ENCODE measurements around the gene TSPO2. TPM values are rescaled to one million over a fixed set of nuclear protein-coding genes. Genes with fewer than 3 reads are reported as not detected.

The TSPO2 gene
- total RNA-seq, 1 donor from 2014 or later: not detected

- Mint-ChIP-seq H3K4me3 (ENCODE audit: unreplicated experiment) (peak overlapping the region; percentile 97), H3K36me3 (ENCODE audit: unreplicated experiment) (peaks cover 4% of the 10 kb centered on the region), H3K27me3 (ENCODE audit: unreplicated experiment) (peaks cover 11% of the 10 kb centered on the region), H3K9me3 (ENCODE audit: unreplicated experiment) (peaks cover 13% of the 10 kb centered on the region), H3K4me1 (ENCODE audit: low read depth, unreplicated experiment) (peaks cover 36% of the 10 kb centered on the region), H3K27ac (ENCODE audit: unreplicated experiment) (peak overlapping the region; percentile 96)
- no peak for DNase-seq
- no peak for TF ChIP-seq CTCF (IDR thresholded peaks at IDR 0.05; ENCODE audit: partially characterized antibody, unreplicated experiment)
These were observed 31.9 kb downstream of the TSPO2 start for GRCh38 chr6:41073968-41074691.

GRCh38 chr6:41074692-41075436 lies 32.6 kb downstream of the TSPO2 start:
- no peak for TF ChIP-seq CTCF (IDR thresholded peaks at IDR 0.05; ENCODE audit: partially characterized antibody, unreplicated experiment)
- Mint-ChIP-seq H3K4me3 (ENCODE audit: unreplicated experiment) (peak overlapping the region; percentile 97), H3K27ac (ENCODE audit: unreplicated experiment) (no peak overlapping the region), H3K27me3 (ENCODE audit: unreplicated experiment) (peaks cover 11% of the 10 kb centered on the region), H3K9me3 (ENCODE audit: unreplicated experiment) (peaks cover 13% of the 10 kb centered on the region), H3K36me3 (ENCODE audit: unreplicated experiment) (peaks cover 4% of the 10 kb centered on the region), H3K4me1 (ENCODE audit: low read depth, unreplicated experiment) (peaks cover 32% of the 10 kb centered on the region)
- DNase-seq: no peak

GRCh38 chr6:41075651-41076626 lies 33.7 kb downstream of the TSPO2 start:
- Mint-ChIP-seq H3K4me3 (ENCODE audit: unreplicated experiment) (peak overlapping the region; percentile 51), H3K4me1 (ENCODE audit: low read depth, unreplicated experiment) (peaks cover 28% of the 10 kb centered on the region), H3K9me3 (ENCODE audit: unreplicated experiment) (peaks cover 13% of the 10 kb centered on the region), H3K27ac (ENCODE audit: unreplicated experiment) (no peak overlapping the region), H3K27me3 (ENCODE audit: unreplicated experiment) (peaks cover 11% of the 10 kb centered on the region), H3K36me3 (ENCODE audit: unreplicated experiment) (peaks cover 4% of the 10 kb centered on the region)
- no peak for DNase-seq
- no peak for TF ChIP-seq CTCF (IDR thresholded peaks at IDR 0.05; ENCODE audit: partially characterized antibody, unreplicated experiment)

GRCh38 chr6:41077536-41077935 lies 35.3 kb downstream of the TSPO2 start:
- Mint-ChIP-seq H3K4me1 (ENCODE audit: low read depth, unreplicated experiment) (peaks cover 23% of the 10 kb centered on the region), H3K36me3 (ENCODE audit: unreplicated experiment) (peaks cover 4% of the 10 kb centered on the region), H3K27me3 (ENCODE audit: unreplicated experiment) (peaks cover 11% of the 10 kb centered on the region), H3K27ac (ENCODE audit: unreplicated experiment) (no peak overlapping the region), H3K9me3 (ENCODE audit: unreplicated experiment) (peaks cover 12% of the 10 kb centered on the region), H3K4me3 (ENCODE audit: unreplicated experiment) (no peak overlapping the region)
- DNase-seq: no peak
- no peak for TF ChIP-seq CTCF (IDR thresholded peaks at IDR 0.05; ENCODE audit: partially characterized antibody, unreplicated experiment)

All from glutamatergic neuron (in vitro differentiated cells).